K562 (cell line): Measurements from ENCODE around the gene TMEM100.

ENCODE experiments used
- CCNT2 ChIP-seq: IDR thresholded peaks from 2 replicates; pipeline ENCODE4 v1.6.1; 2011; ENCODE audit warnings: borderline replicate concordance, low read depth, mild to moderate bottlenecking, moderate library complexity, mixed read lengths, low read length; ENCODE audit not compliant: insufficient read length; ENCODE audit errors: extremely low read depth
- ELF1 ChIP-seq: fragments of 200-800 bp; sonication (Bioruptor generic); IDR thresholded peaks from 2 replicates; pipeline ENCODE4 v1.6.1; 2016; ENCODE audit warnings: missing genetic modification characterization, missing compliant biosample characterization
- ILF3 ChIP-seq: fragments of 450-650 bp; IDR thresholded peaks from 2 replicates; pipeline ENCODE4 v1.6.1; 2018; ENCODE audit warnings: antibody characterized with exemption, mild to moderate bottlenecking, moderate library complexity, borderline replicate concordance
- RBM34 ChIP-seq: fragments of 200-400 bp; formaldehyde crosslinking; IDR thresholded peaks from 2 replicates; pipeline ENCODE4 v1.6.1; 2018; ENCODE audit warnings: low read length, borderline replicate concordance; ENCODE audit not compliant: insufficient read depth
- ZBTB8A ChIP-seq: fragments of 450-650 bp; IDR thresholded peaks from 2 replicates; pipeline ENCODE4 v1.6.1; 2018; ENCODE audit warnings: mild to moderate bottlenecking, moderate library complexity; ENCODE audit not compliant: partially characterized antibody
- ZNF239 ChIP-seq: fragments of 250-450 bp; sonication (Bioruptor Pico); IDR thresholded peaks from 2 replicates; pipeline ENCODE4 v1.4.0; 2020; ENCODE audit warnings: mild to moderate bottlenecking
- TF ChIP-seq, protein P1 (sequence below): sonication (generic); formaldehyde crosslinking; IDR thresholded peaks from 2 replicates; pipeline ENCODE4 v1.5.0; 2020; ENCODE audit warnings: missing genetic modification reagents
- TF ChIP-seq, protein P2 (sequence below), 3 experiments: IDR thresholded peaks in 2 of 3; conservative IDR thresholded peaks in 1 of 3; 2 replicates each; pipeline ENCODE4 v1.5.1; 2011 to 2012; ENCODE audit warnings: low read length in 3 of 3, mild to moderate bottlenecking in 3 of 3, control low read depth in 2 of 3, improper control_type of control experiment in 1 of 3, inconsistent platforms in 1 of 3, low read depth in 1 of 3, mixed read lengths in 1 of 3, moderate library complexity in 1 of 3; ENCODE audit not compliant: insufficient read depth in 2 of 3
- TF ChIP-seq, protein P3 (sequence below): sonication (generic); formaldehyde crosslinking; IDR thresholded peaks from 2 replicates; pipeline ENCODE4 v1.8.1; 2023; ENCODE audit warnings: mild to moderate bottlenecking, missing genetic modification reagents
- TF ChIP-seq, protein P4 (sequence below): fragments of 450-650 bp; IDR thresholded peaks from 2 replicates; pipeline ENCODE4 v1.6.1; 2016; ENCODE audit warnings: borderline replicate concordance

DNA sequence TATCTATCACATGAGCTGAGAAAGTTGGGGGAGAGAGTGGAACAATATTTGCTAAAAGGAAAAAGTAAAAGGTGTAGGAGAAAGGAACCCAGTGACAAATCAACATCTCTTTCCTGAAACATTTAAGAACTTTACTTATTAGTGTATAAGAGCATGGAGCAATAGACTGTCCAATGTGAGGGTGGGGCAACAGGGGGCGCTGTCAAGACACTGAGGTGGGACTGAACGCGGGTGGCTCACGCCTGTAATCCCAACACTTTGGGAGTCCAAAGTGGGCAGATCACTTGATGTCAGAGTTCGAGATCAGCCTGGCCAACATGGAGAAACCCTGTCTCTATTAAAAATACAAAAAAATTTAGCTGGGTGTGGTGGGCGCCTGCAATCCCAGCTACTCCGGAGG, 49.4 kb upstream of the TMEM100 start:
- TF ChIP-seq, protein P1, sequence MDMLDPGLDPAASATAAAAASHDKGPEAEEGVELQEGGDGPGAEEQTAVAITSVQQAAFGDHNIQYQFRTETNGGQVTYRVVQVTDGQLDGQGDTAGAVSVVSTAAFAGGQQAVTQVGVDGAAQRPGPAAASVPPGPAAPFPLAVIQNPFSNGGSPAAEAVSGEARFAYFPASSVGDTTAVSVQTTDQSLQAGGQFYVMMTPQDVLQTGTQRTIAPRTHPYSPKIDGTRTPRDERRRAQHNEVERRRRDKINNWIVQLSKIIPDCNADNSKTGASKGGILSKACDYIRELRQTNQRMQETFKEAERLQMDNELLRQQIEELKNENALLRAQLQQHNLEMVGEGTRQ (CRISPR knock-in tag) = no peak
- no peak for TF ChIP-seq CCNT2
- TF ChIP-seq, protein P2, sequence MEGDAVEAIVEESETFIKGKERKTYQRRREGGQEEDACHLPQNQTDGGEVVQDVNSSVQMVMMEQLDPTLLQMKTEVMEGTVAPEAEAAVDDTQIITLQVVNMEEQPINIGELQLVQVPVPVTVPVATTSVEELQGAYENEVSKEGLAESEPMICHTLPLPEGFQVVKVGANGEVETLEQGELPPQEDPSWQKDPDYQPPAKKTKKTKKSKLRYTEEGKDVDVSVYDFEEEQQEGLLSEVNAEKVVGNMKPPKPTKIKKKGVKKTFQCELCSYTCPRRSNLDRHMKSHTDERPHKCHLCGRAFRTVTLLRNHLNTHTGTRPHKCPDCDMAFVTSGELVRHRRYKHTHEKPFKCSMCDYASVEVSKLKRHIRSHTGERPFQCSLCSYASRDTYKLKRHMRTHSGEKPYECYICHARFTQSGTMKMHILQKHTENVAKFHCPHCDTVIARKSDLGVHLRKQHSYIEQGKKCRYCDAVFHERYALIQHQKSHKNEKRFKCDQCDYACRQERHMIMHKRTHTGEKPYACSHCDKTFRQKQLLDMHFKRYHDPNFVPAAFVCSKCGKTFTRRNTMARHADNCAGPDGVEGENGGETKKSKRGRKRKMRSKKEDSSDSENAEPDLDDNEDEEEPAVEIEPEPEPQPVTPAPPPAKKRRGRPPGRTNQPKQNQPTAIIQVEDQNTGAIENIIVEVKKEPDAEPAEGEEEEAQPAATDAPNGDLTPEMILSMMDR (IDR thresholded peaks at IDR 0.05 in 2 of 3, conservative IDR thresholded peaks at IDR 0.05 in 1 of 3; ENCODE audit: insufficient read depth in 2 of 3, low read depth in 1 of 3, low read length in 3 of 3) = peak in 2 of 3 experiments; percentile 23 to 30; a peak in 2 of 6 replicates
- no peak for TF ChIP-seq RBM34
- TF ChIP-seq ZNF239 (CRISPR knock-in tag) = no peak
- TF ChIP-seq ILF3 = no peak
- no peak for TF ChIP-seq ZBTB8A
- TF ChIP-seq, protein P3, sequence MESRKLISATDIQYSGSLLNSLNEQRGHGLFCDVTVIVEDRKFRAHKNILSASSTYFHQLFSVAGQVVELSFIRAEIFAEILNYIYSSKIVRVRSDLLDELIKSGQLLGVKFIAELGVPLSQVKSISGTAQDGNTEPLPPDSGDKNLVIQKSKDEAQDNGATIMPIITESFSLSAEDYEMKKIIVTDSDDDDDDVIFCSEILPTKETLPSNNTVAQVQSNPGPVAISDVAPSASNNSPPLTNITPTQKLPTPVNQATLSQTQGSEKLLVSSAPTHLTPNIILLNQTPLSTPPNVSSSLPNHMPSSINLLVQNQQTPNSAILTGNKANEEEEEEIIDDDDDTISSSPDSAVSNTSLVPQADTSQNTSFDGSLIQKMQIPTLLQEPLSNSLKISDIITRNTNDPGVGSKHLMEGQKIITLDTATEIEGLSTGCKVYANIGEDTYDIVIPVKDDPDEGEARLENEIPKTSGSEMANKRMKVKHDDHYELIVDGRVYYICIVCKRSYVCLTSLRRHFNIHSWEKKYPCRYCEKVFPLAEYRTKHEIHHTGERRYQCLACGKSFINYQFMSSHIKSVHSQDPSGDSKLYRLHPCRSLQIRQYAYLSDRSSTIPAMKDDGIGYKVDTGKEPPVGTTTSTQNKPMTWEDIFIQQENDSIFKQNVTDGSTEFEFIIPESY = no peak
- TF ChIP-seq, protein P4, sequence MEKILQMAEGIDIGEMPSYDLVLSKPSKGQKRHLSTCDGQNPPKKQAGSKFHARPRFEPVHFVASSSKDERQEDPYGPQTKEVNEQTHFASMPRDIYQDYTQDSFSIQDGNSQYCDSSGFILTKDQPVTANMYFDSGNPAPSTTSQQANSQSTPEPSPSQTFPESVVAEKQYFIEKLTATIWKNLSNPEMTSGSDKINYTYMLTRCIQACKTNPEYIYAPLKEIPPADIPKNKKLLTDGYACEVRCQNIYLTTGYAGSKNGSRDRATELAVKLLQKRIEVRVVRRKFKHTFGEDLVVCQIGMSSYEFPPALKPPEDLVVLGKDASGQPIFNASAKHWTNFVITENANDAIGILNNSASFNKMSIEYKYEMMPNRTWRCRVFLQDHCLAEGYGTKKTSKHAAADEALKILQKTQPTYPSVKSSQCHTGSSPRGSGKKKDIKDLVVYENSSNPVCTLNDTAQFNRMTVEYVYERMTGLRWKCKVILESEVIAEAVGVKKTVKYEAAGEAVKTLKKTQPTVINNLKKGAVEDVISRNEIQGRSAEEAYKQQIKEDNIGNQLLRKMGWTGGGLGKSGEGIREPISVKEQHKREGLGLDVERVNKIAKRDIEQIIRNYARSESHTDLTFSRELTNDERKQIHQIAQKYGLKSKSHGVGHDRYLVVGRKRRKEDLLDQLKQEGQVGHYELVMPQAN = no peak
- no peak for TF ChIP-seq ELF1 (tag)
